Hematopoietic multipotent progenitor cell treated with erythropoietin and hydrocortisone succinate and interleukin-3 and kit ligand, for 6 days (in vitro differentiated cells): ENCODE data around the gene CPOX.
A peak's percentile ranks its signal among the peaks of the same experiment; 100 is the strongest.

ENCODE experiments used
- DNase-seq: peaks from one replicate; pipeline ENCODE4 v3.0.0-alpha.2; 2015

Gene CPOX

DNA sequence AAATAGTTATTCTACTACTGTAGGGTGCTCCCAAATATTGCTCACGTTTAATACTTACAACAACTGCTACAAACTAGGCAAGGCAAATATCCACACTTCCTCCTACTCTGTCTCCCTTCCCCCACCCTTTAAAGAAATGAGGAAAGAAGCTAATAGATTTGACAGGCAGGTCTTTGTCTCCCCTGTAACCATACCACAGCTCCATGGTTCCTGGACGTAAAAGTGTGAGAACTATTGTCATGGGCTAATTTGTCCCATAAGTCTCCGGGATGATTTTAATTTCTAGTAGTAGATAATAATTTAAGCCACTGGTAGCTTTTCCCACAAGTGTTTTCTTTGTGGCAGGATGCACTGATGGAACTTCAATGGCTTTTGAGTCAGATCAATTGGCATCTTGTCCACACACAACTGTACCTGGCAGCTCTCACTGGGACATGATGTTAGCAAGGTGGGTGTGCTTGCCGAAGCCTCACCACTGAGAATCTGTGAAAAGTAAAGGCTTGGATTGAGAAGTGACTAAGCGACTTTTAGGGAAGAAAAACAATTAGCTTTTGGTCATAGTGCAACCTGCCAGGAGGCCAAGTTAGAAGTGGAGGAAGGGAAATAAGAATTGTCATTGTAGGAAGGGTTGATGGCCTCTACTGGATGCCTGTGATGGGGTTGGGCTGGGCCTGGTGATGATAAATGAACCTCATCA is 1.4 kb upstream of the CPOX start:
- peak; percentile 47 for DNase-seq

DNA sequence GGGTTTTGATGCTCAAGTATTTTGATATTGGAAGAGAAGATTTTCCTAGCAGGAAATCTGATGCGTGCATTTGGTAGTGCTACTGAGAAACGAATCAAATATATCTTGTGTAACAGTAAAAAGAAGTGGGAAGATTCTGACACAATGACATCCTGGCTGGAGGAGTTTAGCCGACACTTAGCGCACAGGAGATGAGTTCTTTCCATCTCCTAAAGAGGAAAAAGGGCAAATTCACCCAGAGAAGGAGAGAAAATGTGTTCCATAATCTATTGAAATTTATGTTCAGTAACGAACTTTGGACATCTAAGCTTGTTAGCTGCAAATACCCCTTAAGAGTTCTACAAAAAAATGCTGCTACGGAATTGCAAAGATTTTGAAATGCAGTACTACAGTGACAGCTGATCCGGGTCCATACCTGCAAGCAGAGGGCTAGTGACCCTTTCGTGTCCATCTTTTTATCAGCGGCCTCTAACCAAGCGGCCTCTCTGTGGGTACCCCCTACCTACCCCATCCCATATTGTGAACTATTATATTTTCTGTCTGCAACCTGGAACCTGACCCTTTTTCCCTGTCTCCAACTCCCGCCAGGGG is 971 bp downstream of the CPOX start:
- DNase-seq = no peak

- DNase-seq = peak; percentile 52
These were observed 3.9 kb downstream of the CPOX start for GRCh38 chr3:98589331-98590036.

GRCh38 chr3:98588065-98588464 is 5.3 kb downstream of the CPOX start:
- DNase-seq = no peak

GRCh38 chr3:98587654-98588053 is 5.8 kb downstream of the CPOX start:
- no peak for DNase-seq

DNA sequence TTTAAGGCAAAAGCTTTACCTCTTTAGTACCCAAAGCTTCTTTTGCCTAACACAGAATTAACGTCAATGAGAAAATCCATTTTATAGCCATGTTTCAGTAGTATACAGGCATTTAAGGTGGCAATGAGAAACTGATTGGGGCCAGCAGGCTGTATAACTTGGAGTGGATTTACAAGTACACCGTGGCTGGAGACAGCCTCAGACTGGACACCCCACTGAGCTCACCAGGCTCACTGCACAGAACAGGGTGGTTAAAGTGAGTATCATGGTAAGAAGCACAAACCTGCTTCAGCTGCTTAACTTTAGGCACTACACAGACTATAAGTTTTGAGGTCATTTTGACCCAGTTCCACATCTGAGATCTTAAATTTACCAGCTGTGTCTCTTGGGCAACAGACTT is 8.9 kb downstream of the CPOX start:
- peak; percentile 37 for DNase-seq

DNA sequence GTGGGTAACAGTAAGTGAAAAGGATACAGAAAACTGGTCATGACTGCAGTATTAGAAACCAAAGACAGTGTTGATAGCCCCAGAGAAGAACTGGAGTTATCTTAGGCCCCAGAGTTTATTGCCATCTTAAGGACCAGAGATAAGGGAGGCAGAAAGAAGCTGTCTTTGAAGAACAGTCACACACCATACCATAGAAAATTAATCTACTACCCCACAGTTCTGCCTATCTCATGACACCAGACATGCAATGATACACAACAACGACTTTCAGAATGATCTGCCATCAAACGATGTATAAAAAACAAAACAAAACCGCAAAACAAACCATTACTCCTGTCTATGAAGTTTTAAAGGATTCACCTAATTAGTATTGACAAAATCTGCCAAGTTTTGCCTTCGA is 9.6 kb downstream of the CPOX start:
- peak; percentile 97 for DNase-seq

- no peak for DNase-seq
These were observed 11.4 kb downstream of the CPOX start for GRCh38 chr3:98582042-98582441.

DNA sequence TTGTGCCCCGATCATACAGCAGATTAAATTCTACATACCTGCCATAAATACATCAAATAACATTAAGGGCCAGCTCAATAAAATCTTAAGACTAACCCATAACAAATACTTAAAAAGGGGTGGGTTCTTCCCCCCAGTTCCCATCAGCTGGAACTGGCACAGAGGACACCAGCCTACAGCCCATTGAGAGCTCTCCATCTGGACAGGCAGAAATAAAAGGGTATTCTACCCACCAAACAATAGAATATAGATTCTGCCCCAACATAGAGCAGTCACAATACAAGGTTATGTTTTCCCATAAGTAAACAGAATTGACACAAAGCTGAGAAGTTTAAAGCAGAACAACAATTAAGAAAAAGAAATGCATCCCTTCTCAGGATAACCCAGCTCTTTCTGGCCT is 11.9 kb downstream of the CPOX start:
- DNase-seq = no peak

GRCh38 chr3:98580401-98581386 is 12.7 kb downstream of the CPOX start:
- DNase-seq = no peak

DNA sequence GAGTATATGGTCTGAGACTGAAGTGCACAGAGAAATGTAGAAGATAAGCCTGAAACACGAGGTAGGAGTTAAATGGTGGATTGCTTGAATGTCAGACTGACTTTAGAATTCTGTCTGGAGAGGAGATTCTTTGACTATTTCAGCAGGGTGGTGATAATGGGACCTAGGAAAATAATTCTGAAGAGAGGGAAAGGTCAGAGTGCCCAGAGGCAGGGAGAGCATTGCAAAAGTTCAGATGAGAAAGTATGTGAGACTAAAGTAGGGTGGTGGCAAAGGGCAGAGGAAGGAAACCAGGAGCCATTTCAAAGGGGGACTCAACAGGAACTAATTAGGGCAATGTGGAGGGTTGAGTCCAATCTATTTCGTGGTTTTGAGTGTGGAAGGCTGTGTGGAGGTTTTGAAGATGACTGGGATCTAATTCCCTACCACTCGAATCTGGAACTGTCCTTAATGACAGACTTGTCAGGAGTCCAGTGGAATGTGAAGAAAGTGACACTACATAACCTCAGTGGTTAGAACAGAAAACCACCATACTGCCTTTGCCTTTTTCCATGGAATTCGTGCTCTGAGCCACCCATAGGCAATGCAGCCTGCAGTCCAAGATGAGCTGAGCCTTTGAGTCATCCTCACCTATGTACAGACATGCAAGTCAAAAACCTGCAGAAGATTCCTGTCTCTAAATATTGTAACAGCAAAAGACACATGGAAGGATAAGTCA is 16.1 kb downstream of the CPOX start:
- DNase-seq = no peak

GRCh38 chr3:98574132-98574531 is 19.3 kb downstream of the CPOX start:
- DNase-seq = peak; percentile 86

- DNase-seq = peak; percentile 71
These were observed 20.2 kb downstream of the CPOX start for GRCh38 chr3:98573181-98573728.

- no peak for DNase-seq
These were observed 25.0 kb downstream of the CPOX start for GRCh38 chr3:98568402-98568801.

GRCh38 chr3:98567666-98568270 is 25.6 kb downstream of the CPOX start:
- DNase-seq = no peak

GRCh38 chr3:98565843-98566242 is 27.6 kb downstream of the CPOX start:
- DNase-seq = no peak

DNA sequence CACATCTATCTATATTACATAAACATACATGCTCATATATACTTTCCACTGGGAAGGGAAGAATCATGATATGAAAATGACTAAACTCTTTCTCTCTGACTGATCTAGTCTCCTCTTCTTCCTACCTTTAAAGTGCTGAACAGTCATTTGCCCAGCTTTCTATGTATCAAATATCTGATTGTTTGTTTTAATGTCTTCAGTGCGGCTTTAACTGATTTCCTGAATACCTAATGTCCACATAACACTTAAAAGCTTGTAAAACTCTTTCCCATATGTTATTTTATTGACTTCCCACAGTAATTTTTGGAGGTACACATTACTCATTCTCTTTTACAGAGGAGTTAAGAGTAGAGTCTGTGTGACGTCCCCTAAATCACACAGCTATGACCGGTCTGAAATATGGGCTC is 28.2 kb downstream of the CPOX start:
- no peak for DNase-seq

- DNase-seq = no peak
These were observed 29.0 kb downstream of the CPOX start for GRCh38 chr3:98564282-98565005.

DNA sequence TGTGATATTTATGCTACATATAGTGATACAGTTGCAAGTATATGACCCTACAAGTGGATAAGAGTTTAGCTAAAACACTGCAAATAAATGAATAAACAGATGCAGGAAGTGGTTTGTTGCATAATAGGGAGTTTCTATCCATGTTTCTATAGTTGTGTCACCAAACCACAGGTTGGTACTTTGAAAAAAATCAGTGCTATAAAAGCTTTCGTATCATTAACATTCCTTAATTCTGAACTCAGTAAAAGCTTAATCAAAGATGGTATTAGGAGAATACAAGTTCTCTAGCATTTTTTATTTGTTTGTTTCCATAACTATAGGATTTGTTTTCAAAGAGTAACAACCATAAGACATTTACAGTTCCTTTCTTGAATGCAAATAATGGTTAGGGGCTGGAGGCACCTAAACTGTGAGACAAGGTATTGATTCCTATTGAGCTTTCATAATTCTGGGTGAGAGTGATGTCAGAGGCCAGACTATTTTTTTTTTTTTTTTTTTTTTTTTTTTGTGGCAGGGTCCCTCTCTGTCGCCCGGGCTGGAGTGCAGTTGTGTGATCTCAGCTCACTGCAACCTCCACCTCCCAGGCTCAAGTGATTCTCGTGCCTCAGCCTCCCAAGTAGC is 29.6 kb downstream of the CPOX start:
- peak; percentile 48 for DNase-seq
